Jurkat, Clone E6-1 (cell line): Measurements from ENCODE around the gene GPC6.

Experiments used
- DNase-seq: peaks from one replicate; pipeline ENCODE4 v3.0.0-alpha.2; 2011; ENCODE audit warnings: low read depth, low spot score
- H3K4me3 ChIP-seq: 2 replicates; pipeline ENCODE4 v1.5.1; 2011; ENCODE audit warnings: mild to moderate bottlenecking, low read length, control low read depth, moderate library complexity

The GPC6 gene

DNA sequence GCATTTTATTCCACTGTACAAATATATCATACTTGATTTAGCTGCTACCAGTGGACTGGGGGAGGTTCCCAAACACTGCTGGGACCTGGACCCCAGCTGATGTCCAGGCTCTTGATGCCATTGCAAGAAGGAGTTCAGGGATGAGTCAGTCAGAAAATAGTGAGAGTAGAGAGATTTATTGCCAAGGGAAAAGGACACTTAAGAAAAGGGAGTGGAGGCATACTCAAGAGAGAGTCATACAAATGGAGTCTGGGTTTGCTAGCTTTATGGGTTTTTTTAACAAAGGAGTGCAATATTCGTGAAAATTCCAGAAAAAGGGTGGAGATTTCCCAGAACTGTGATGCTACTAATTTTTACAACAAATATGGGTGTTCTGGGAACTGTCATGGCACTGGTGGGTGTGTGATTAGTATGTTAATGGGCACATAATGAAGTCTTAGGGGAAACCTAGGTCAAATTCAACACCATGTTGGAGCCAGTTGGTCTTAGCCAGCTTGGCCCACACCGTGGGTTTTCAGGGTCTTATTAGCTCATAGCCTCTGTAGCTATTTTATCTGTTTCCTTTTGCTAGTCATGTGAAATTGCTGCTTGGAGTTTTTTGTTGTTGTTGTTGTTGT lies 36.2 kb downstream of the GPC6 start:
- no peak for DNase-seq
- no peak overlapping the region for H3K4me3 ChIP-seq

- no peak for DNase-seq
- no peak overlapping the region for H3K4me3 ChIP-seq
These were observed 38.3 kb downstream of the GPC6 start for GRCh38 chr13:93264876-93265275.

DNA sequence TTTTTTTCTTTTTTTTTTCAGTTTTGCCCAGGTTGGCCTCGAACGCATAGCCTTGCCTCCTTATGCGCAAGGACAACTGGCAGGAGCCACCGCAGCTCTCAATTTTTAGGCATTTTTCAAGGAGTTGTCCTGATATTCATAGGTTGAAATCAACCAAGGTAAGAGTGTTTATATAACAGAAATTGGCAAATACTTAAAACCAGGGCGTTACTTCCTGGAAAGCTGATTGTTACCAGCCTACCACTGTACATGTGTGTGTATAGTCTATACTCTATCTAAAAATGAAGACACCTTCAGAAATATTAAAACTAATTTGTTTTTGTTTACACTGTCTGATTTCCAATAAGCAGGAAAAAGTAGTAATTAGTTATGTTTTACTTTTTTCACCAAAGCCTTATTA lies 39.2 kb downstream of the GPC6 start:
- no peak for DNase-seq
- no peak overlapping the region for H3K4me3 ChIP-seq

- H3K4me3 ChIP-seq, result no peak overlapping the region
- DNase-seq, result no peak
These were observed 40.1 kb downstream of the GPC6 start for GRCh38 chr13:93266681-93267080.

GRCh38 chr13:93268327-93269028 lies 41.9 kb downstream of the GPC6 start:
- DNase-seq, result no peak
- H3K4me3 ChIP-seq, result no peak overlapping the region

GRCh38 chr13:93270769-93271742 lies 44.4 kb downstream of the GPC6 start:
- H3K4me3 ChIP-seq, result no peak overlapping the region

DNA sequence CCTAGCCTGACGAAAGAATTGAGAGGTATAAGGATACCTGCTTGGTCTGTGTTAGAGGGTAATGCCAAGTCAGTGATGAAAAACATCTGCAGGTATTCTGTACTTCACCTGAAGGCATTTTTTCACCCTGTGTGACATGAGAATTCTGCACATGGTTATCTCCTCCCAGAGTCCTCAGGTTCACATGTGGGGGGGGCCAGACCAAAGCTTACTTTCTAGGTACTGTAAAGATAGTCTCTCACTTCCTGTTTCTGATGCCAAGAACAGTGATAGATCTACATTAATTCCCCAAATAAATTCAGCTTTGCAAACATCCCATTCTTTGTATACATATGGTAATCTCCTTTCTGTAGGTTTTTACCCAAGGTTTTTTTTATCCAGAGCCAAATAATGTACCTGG lies 53.4 kb downstream of the GPC6 start:
- no peak overlapping the region for H3K4me3 ChIP-seq
- no peak for DNase-seq

More at GRCh38 chr13:93270769-93271742, 44.4 kb downstream of the GPC6 start:
- DNase-seq, result no peak

GRCh38 chr13:93280688-93281087 lies 54.1 kb downstream of the GPC6 start:
- H3K4me3 ChIP-seq, result no peak overlapping the region
- no peak for DNase-seq

GRCh38 chr13:93283255-93283654 lies 56.6 kb downstream of the GPC6 start:
- DNase-seq, result no peak
- no peak overlapping the region for H3K4me3 ChIP-seq

DNA sequence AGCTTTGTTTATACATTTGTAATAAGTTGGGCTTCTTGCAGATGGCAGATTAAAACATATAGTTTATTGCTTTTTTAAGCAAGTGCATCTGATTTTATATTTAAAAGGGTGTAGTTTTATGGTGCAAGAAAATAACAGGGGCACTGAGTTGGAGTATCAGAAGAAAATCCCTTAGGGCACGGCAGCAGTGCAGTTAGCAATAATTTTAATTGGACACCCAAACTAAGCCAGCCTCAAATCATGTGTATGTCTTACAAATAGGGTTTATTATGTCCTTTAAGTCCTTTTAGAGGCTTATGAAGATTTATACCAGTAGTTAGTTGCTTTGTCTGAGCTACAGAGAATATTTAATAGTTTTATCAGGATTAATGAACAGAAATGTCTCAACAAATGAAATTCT lies 57.5 kb downstream of the GPC6 start:
- DNase-seq, result no peak

GRCh38 chr13:93286047-93286446 lies 59.4 kb downstream of the GPC6 start:
- DNase-seq, result no peak
- no peak overlapping the region for H3K4me3 ChIP-seq

More for the DNA sequence above, 57.5 kb downstream of the GPC6 start:
- no peak overlapping the region for H3K4me3 ChIP-seq

DNA sequence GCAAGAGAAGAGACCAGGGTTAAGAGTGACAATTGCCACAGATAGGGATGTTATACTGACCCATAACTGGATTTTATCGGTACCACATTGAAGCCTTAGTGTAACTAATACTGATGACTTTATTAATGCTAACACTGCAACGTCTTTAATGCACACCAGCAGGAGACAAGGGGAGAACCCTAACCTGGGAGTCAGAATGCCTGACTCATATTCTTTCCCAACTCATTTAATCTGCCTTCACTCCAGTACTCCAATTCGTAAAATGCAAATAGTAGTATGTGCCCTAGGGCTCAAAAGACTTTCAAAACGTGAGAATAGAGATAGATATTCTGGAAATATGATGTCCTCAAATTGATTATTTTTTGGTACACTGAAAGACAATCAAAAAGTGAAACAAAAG lies 62.4 kb downstream of the GPC6 start:
- no peak overlapping the region for H3K4me3 ChIP-seq
- DNase-seq, result no peak

DNA sequence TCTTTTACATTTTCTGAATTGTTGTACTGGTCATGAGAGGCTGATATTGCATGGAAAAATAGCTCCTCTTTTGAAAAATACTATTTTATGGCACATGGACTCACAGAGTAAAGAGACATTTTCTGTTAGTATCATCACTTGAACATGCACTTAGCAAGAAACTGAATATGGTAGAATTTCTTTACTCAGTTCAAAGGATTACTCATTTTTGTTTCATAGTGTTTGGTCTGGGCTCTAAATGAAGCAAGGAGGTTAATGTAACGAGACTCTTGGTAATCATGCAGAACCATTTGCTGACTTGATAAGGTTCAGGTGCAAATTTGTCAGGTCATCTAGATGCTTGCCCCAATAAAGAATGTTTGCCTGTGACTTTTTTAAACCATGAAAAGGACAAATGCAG lies 63.2 kb downstream of the GPC6 start:
- no peak for DNase-seq
- H3K4me3 ChIP-seq, result no peak overlapping the region

GRCh38 chr13:93290503-93290902 lies 63.9 kb downstream of the GPC6 start:
- H3K4me3 ChIP-seq, result no peak overlapping the region
- DNase-seq, result no peak

GRCh38 chr13:93292366-93292765 lies 65.8 kb downstream of the GPC6 start:
- no peak for DNase-seq

GRCh38 chr13:93293710-93294109 lies 67.1 kb downstream of the GPC6 start:
- no peak overlapping the region for H3K4me3 ChIP-seq
- DNase-seq, result no peak

More at GRCh38 chr13:93292366-93292765, 65.8 kb downstream of the GPC6 start:
- no peak overlapping the region for H3K4me3 ChIP-seq

GRCh38 chr13:93296584-93296983 lies 70.0 kb downstream of the GPC6 start:
- no peak for DNase-seq
- no peak overlapping the region for H3K4me3 ChIP-seq

GRCh38 chr13:93298713-93299112 lies 72.1 kb downstream of the GPC6 start:
- no peak for DNase-seq
- no peak overlapping the region for H3K4me3 ChIP-seq

GRCh38 chr13:93304134-93304533 lies 77.5 kb downstream of the GPC6 start:
- H3K4me3 ChIP-seq, result no peak overlapping the region
- no peak for DNase-seq
